Measurements from ENCODE around the gene ARSK. TPM values are rescaled to one million over a fixed set of nuclear protein-coding genes. Genes with fewer than 3 reads are reported as not detected.

Gene ARSK, protein sequence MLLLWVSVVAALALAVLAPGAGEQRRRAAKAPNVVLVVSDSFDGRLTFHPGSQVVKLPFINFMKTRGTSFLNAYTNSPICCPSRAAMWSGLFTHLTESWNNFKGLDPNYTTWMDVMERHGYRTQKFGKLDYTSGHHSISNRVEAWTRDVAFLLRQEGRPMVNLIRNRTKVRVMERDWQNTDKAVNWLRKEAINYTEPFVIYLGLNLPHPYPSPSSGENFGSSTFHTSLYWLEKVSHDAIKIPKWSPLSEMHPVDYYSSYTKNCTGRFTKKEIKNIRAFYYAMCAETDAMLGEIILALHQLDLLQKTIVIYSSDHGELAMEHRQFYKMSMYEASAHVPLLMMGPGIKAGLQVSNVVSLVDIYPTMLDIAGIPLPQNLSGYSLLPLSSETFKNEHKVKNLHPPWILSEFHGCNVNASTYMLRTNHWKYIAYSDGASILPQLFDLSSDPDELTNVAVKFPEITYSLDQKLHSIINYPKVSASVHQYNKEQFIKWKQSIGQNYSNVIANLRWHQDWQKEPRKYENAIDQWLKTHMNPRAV
- 7.1 TPM for polyA plus RNA-seq (ENCODE audit: insufficient read length)

DNA sequence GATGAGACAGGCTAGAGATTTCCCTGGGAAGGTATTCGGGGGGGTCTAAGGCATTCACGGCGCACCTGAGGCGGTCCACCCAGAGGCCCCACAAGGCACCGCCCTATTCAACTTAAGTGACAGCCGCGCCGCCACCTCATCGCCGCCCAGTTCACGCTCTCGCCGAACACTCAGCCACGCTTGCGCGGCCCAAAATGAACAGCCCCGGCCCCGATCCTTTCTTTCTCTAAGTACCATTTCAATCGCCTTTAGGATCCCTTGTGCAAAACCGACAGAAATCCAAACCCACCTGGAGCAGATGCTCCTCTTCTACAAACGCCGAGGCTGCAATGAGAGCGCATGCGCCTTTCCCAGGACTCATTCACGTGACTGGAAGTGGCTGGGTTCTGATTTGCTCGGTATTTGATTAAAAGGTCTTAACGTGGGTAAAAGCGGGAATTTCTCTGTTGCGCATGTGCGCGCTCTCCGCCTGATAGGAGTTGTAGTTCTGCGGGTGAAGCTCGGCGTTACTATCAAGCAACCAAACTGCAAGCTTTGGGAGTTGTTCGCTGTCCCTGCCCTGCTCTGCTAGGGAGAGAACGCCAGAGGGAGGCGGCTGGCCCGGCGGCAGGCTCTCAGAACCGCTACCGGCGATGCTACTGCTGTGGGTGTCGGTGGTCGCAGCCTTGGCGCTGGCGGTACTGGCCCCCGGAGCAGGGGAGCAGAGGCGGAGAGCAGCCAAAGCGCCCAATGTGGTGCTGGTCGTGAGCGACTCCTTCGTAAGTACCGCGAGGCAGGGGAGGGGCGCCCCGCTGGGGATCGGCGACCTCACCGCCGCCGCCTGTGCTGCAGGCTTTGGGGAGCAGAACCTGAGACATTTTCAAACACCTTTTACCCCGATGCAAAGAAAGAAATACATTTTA lies at the start of gene ARSK, which contains the start of gene SKIC3:
TSS of gene ARSK (plus strand) at position 455 of the 902 bp plus-strand sequence. CDS start at position 633, 178 bp downstream.
TSS of gene SKIC3 (minus strand) at position 331 of the 902 bp plus-strand sequence. CDS start 7,827 bp downstream, outside the sequence.
- peak; percentile 100 for DNase-seq (ENCODE audit: low read depth)

DNA sequence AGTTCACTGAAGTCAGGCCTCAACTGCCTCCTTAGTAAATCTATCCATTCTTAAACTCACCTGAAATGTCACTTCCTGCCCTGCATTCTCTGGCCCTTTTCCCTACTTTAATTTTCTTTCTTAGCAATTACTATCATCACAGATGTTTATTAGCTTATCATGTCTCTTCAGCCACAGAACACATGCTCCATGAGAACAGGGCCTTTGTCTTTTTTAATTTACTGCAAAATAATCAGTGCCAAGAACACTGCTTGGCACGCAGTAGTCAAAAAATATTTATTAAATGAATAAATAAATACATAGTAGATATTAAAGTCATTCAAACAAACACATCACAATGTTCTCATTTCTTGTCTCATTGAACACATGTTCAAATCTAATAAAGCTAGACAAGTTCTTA lies 46.4 kb upstream of the ARSK start:
- DNase-seq (ENCODE audit: low read depth) = no peak

DNA sequence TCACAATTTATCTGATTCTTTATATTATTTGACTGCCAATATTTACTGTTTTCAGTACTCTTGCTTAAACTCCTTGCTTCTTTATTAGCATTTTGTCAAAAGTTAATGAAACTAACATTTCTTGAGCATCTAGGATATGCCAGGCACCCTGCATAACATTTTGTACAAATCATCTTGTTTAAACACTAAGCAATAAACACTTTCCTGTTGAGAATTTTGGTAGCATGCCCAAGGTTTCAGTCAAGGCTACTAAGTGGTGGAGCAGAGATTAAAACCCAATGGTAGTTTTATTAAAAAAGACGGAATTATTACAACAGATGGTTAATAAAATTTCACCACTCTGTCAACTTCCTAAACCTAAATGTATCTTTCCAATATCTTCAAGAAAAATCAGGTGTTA lies 43.3 kb upstream of the ARSK start:
- DNase-seq (ENCODE audit: low read depth) = no peak

DNA sequence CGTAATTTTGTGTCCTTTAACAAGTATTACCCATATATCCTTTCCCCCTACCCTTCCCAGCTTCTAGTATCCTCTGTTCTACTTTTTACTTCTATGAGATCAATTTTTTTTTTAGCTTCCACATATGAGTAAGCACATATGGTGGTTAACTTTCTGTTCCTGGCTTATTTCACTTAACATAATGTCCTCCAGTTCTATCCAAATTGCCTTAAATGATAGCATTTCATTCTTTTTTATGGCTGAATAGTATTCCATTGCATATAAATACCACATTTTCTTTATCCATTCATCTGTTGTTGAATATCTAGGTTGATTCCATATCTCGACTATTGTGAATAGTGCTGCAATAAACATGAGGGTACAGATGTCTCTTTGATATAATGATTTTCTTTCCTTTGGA lies 36.5 kb upstream of the ARSK start:
- DNase-seq (ENCODE audit: low read depth) = no peak

DNA sequence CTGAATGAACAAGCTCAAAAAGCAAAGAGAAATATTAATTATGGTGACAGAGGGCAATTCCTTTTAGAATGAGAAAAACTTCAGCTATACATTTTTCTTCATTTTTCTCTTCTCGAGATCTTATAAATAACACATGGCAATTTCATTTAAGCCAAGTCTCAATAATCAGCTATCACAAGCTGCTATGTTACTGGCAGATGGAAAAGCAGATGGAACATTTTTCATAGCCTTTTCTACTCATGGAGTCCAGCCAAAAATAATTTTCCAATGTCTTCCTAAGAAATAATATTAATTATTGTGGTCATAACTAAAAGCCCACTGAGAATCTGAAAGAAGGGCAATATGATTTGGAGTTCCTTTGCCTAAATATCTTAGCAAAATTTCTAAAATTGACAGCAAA lies 35.8 kb upstream of the ARSK start:
- DNase-seq (ENCODE audit: low read depth) = no peak

DNA sequence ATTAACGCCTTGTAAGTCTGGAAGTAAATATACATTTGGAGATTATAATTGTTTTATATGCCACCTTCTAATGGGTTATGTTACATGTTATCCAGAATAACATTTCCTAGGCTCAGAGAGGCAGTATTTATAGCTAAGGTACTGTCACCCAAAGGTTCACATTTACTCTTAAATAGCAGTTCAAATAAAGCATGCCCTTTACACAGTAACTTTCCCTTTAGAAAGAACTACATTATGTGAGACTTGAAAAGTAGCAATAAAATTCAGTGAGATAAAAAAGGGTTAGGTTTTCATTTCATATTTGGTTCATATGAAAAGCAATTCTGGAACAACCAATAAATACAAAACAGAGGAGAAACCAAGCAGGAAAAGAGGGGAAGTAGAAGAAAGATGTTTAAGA lies 35.2 kb upstream of the ARSK start:
- no peak for DNase-seq (ENCODE audit: low read depth)

DNA sequence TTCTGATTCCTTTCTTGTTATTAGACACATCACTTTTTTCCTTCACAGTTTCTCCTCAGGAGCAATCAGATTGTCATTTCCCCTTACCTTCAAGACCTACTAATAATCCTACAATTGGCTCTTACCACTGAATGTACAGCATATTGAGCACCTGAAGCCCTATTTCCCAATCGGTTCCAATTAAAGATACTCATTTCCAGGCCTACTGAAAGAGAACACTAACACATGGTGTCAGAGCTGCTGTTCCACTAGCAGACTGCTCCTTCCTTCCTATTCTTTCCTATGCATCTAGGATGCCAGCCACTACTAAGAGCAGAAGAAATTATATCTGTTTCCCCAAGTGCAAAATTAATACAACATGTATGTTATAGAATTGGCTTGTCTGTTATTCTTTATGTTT lies 34.7 kb upstream of the ARSK start:
- no peak for DNase-seq (ENCODE audit: low read depth)

DNA sequence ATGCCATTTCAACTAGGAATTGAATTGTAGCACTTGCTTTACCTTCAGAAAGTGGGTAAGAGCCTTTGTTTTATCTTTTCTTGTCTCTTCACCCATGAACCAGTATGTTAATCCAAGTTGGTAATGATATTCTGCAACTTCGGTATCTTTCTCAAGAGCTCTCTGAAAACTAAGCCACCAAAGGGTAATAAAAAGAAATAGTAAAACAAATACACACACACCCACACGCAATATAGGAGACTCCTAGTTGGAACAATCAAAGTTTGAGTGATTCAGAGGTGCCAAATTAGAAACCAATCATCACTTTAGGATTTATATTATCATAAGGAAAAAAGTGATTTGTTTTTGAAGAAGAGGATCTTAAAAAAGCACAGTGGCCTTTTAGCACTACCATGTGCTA lies 30.5 kb upstream of the ARSK start:
- no peak for DNase-seq (ENCODE audit: low read depth)

DNA sequence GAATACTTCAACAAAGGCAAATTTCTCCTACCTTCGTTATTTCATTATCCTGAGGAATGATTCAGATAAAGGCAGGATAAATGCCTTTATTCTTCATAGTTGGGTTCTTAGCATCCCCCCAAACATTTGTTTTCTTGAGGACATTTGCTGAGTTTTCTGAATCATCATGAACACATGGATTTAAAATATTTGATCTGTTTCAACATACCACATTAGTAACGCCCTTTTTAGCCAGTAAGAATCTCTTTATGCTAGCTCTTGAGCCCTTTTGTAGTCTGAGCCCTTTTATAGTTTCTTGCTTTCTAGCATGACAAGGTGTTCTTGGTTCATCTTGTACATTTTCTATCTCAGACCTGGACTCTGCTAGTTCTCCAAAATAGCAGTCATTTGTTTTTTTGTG lies 28.0 kb upstream of the ARSK start:
- no peak for DNase-seq (ENCODE audit: low read depth)

DNA sequence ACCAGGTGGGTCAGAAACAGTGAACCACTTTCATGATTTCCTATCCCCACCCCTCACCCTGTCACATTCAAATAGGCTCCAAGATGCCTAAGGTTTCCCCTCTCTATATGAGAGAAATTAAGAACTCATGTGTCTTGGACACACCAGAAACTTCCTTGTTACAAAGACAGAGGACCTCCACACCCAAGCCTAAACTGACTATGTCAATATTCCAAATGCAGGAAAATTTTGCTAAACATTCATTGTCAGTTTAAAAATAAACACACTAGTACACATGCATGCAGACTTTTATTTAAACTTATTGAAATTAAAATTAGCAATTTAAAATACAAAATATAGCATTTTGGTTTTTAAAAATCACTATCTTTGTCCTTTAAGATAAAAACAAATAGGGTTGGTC lies 26.3 kb upstream of the ARSK start:
- DNase-seq (ENCODE audit: low read depth) = no peak

DNA sequence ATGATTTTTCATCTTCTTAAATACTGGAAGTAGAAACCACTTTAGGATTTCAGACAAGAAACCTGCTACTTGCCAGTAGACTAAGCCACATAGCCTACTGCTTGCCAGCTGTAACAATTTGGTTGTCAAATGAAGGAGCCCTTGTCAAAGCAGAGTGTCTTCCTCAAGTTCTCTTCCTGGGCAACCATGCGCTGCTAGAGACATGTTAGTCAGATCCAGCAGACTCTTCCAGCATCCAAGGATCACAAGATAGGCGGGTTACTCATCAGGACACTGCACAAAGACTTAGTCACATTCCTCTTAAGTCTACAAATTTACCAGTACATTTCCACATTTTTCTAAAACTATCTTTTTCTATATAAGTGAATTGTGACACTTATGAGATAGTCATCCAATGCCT lies 24.5 kb upstream of the ARSK start:
- no peak for DNase-seq (ENCODE audit: low read depth)

DNA sequence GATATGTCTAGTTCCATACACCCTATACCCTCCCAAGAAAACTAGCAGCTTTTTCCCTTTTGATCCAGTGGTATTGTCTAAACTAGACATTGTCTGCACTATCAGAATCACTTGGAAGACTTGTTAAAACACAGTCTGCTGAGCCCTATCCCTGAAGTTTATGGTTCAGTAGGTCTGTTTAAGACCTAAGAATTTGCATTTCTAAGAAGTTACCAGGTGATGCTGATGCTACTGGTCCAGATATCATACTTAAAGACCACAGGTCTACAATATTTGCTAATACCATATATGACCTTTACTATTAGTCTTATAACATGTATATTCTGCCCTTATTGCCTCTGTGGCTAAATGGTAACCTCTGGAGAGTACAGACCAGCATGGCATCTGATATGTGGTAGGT lies 23.4 kb upstream of the ARSK start:
- DNase-seq (ENCODE audit: low read depth) = no peak

DNA sequence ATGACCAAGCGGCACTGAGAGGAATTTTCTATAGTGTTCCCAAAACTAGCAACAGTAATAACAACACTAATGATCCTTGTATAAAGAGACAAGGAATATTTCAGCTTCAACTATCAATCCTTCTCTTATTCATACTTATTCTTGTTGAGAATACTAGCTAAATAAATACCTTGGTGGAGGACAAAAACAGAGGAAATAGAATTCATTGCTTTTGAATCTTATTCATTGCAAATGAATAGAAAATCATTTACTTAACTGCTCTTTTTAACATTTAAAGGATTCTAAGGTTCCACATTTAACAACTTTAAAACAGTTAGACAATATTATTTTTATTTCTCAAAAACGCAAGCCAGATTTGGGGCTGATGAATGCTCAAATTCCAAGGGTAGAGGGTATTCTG lies 22.5 kb upstream of the ARSK start:
- no peak for DNase-seq (ENCODE audit: low read depth)

DNA sequence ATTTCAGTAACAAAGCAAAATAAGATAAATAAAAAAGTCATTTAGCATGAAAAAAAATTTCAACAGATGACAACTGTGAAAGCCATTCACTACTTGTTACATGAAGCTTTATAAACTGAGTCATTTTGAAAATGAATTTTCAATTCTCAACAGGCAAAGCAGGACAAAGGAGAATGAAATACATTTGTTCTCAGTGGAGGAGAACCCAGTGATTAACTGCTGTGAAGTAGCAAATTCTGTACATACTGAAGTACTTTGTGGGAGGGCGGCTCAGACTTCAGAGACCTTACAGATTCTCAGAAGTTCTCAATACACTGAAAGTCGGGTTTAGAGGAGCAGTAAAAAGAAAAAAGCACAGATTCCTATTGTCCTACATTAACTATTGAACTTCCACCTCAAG lies 21.8 kb upstream of the ARSK start:
- DNase-seq (ENCODE audit: low read depth) = no peak

DNA sequence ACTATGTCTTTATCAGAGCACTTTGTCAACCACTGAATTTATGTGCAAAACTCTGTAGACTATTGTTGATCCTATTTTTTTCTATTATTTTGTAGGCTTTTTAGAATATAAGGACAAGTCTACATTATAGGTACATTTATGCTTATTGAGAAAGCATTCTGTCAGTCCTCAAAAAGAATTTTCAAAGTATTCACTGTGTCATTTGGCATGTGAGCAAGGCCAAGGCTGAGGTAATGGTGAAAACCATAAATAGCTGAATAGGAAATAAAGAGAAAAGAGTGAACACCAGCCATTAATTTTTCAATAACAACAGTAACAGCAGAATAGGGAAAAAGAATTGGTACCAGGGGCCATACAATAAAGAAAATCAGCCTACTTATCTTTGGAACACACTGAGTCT lies 21.1 kb upstream of the ARSK start:
- DNase-seq (ENCODE audit: low read depth) = no peak

DNA sequence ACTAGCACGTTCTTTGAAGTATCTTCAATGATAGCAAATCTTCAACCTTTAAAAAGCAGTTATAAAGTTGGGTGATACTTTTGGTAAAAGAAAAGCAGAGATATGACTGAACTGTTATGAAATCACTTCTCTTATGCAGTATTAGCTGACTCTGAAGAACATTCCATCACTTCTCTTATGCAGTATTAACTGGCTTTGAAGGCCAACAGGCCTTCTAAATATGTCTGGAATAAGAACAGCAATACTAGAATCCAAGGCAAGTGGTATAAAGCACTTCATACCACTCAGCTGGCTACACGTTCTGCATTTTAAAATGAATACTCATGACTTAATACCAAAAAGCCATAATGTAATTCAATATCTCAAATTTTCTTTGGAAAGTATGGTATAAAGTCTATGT lies 17.4 kb upstream of the ARSK start:
- DNase-seq (ENCODE audit: low read depth) = no peak

DNA sequence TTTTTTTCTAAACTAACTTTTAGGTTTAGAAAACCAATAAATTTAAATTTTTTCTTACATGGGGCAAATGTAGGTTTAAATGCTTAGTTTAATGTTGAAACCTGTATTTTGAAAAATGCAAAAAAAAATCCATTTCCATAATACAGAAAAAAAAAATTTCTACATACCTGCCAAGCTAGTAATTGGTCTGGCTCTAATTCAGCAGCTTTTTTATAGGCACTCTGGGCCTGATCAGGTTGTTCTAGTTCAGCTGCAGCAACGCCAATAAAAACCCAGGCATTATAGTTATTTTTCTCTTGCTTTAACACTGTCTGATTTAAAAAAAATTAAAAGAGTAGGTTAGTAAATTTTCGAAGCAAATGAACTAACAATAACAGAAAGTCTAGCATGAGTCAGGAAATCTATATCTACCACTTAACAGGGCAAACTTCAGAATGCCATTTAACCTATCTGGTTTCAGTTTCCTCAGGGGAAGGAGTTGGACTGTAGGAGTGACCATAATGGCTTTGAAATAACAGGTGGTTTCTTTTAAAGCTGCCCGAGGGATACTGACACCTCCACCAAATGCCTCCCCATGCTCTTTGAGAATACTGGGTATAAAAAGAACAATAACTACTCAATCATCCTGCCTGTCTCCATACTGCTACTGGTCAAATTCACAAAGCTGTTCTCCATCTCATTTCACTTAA lies 11.7 kb upstream of the ARSK start:
- DNase-seq (ENCODE audit: low read depth) = no peak

DNA sequence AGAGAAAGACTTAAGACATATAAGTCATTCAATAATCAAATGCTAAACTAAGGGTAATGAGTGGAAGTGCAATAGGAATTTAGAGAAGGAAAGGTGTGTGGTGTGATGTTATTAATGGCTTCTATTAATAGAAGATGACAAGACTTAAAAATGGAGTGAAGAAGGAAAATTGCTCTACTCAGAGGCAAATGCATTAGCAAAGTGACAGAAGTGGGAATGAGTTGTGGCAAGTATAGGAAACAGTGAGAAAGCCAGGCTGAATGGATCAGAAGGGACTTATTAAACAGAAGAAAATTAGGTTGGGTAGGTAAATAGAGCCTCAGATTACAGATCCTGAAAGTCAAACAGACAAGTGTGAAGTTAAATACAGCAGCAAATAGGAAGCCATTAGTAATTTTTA lies 5.9 kb upstream of the ARSK start:
- DNase-seq (ENCODE audit: low read depth) = no peak

DNA sequence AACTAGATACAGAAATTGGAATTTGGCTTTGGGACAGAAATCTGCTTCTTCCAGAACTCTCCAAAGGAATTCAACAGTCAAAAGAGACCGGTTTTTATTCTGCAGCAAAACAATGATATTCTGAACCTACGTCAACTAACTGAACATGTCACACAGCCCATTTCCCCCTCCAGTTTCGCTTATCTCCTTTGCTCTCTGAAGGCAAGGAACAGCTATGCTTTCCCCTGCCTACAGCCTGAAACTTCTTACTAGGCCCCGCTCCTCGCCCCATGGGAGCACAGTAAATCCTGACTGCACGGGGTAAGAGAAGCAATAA lies 612 bp upstream of the ARSK start:
- no peak for DNase-seq (ENCODE audit: low read depth)

DNA sequence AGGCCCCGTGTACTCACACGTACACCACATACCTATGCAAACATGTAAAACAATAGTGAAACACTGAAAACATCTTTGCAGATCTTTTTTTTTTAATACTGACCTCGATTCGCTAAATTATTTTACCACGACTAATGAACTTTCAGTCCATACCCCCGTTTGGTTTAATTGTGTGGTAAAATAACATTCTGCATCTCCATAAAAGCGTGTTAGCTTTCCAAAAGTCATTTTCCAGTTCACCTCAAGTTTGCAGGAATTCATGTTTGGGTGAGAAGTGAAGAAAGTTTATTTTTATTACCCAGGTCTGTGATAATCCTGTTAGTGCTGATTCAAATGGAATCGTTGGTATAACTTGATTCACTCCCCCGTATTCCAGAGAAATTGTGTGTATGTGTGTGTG lies 652 bp downstream of the ARSK start:
- no peak for DNase-seq (ENCODE audit: low read depth)

DNA sequence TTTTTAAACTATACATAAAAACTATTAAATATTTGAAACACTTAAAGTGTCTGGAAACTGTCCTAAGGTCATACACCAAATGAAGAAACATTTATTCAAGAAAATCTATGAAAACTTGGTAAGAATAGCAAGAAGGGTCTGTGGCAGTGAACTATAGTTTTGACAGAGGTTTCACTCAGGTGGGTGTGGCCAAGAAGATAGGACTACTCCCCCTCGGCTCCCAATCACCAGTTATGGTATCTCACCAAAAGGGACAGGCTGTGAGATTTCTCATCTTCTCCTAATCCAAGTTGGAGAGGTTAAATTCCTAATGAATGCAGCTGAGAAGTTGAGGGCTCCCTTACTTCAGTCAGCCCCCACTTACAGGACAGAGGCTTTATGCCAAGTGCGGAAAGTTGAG lies 2.9 kb downstream of the ARSK start:
- no peak for DNase-seq (ENCODE audit: low read depth)

DNA sequence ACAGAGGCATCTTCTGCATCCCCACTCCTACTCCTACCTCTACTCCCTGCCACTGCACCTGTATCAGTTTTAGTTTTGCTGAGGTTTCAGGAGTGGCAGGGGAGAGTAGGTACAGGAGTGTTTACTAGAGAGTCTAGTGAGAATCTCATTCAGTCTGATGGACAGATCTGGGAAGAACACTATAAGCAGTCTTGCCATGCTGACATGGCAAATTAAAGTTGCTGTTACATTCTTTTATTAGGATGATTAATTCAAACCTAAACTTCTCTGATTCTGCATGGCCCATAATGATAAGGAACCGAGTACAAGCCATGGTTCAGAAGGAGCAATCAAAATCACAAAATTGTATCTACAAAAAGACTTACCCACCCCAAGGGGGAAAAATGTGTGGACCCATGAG lies 7.4 kb downstream of the ARSK start:
- no peak for DNase-seq (ENCODE audit: low read depth)

Data from forelimb muscle (tissue), 1 donor.